Glutamatergic neuron (in vitro differentiated cells): ENCODE results near the gene ZSWIM4. TPM values are rescaled to one million over a fixed set of nuclear protein-coding genes. Genes with fewer than 3 reads are reported as not detected.

Source experiments
- DNase-seq: peaks from one replicate; pipeline ENCODE4 v3.0.0; 2022
- H3K27ac Mint-ChIP-seq: one replicate; pipeline ENCODE4 v1.8.0; 2020; ENCODE audit warnings: mild to moderate bottlenecking, mixed read lengths, inconsistent platforms; ENCODE audit not compliant: unreplicated experiment
- H3K27me3 Mint-ChIP-seq: one replicate; pipeline ENCODE4 v1.8.0; 2020; ENCODE audit warnings: mild to moderate bottlenecking, moderate library complexity, mixed read lengths, inconsistent platforms; ENCODE audit not compliant: unreplicated experiment
- H3K36me3 Mint-ChIP-seq: one replicate; pipeline ENCODE4 v1.8.0; 2020; ENCODE audit warnings: mild to moderate bottlenecking, mixed read lengths, inconsistent platforms; ENCODE audit not compliant: unreplicated experiment
- H3K4me1 Mint-ChIP-seq: one replicate; pipeline ENCODE4 v1.8.0; 2020; ENCODE audit warnings: mild to moderate bottlenecking, low read depth, mixed read lengths, inconsistent platforms; ENCODE audit not compliant: unreplicated experiment
- H3K4me3 Mint-ChIP-seq: one replicate; pipeline ENCODE4 v1.8.0; 2020; ENCODE audit warnings: mild to moderate bottlenecking, mixed read lengths, inconsistent platforms; ENCODE audit not compliant: unreplicated experiment
- H3K9me3 Mint-ChIP-seq: one replicate; pipeline ENCODE4 v1.8.0; 2020; ENCODE audit warnings: mild to moderate bottlenecking, moderate library complexity, mixed read lengths, inconsistent platforms; ENCODE audit not compliant: unreplicated experiment
- CTCF ChIP-seq: fragments of 200-600 bp; sonication (generic); IDR thresholded peaks from one replicate; pipeline ENCODE4 v1.5.0; 2021; ENCODE audit not compliant: partially characterized antibody, unreplicated experiment
- total RNA-seq: library from RNA; stranded (reverse); fragmentation: NEBNext Ultra II Directional; extraction: Animal tissue kit (Norgen Biotek cat#: 25700); gene quantifications from one replicate; pipeline ENCODE4 v1.2.1, GENCODE V29; 2021; ENCODE audit not compliant: unreplicated experiment

Gene ZSWIM4
- total RNA-seq, 1 donor from 2014 or later, result 46.0 TPM

- H3K27me3 Mint-ChIP-seq, result peaks cover 4% of the 10 kb centered on the region
- no peak for TF ChIP-seq CTCF
- H3K27ac Mint-ChIP-seq, result no peak overlapping the region
- peak overlapping the region; percentile 74 for H3K4me3 Mint-ChIP-seq
- peaks cover 3% of the 10 kb centered on the region for H3K9me3 Mint-ChIP-seq
- H3K4me1 Mint-ChIP-seq, result peaks cover 1% of the 10 kb centered on the region
- no peak for DNase-seq
- H3K36me3 Mint-ChIP-seq, result no peaks in the 10 kb centered on the region
These were observed 46.7 kb downstream of the ZSWIM4 start for GRCh38 chr19:13841962-13842290.

- H3K27ac Mint-ChIP-seq, result no peak overlapping the region
These were observed 47.3 kb downstream of the ZSWIM4 start for GRCh38 chr19:13842291-13843103.

GRCh38 chr19:13843104-13843921 is 48.1 kb downstream of the ZSWIM4 start:
- no peak overlapping the region for H3K27ac Mint-ChIP-seq
- no peaks in the 10 kb centered on the region for H3K36me3 Mint-ChIP-seq
- no peak for TF ChIP-seq CTCF
- H3K9me3 Mint-ChIP-seq, result peaks cover 3% of the 10 kb centered on the region
- no peak for DNase-seq
- peaks cover 4% of the 10 kb centered on the region for H3K27me3 Mint-ChIP-seq
- peak overlapping the region; percentile 82 for H3K4me3 Mint-ChIP-seq
- H3K4me1 Mint-ChIP-seq, result peaks cover 1% of the 10 kb centered on the region

More at GRCh38 chr19:13842291-13843103, 47.3 kb downstream of the ZSWIM4 start:
- TF ChIP-seq CTCF, result no peak
- DNase-seq, result no peak
- H3K36me3 Mint-ChIP-seq, result no peaks in the 10 kb centered on the region
- H3K4me3 Mint-ChIP-seq, result peak overlapping the region; percentile 82
- peaks cover 1% of the 10 kb centered on the region for H3K4me1 Mint-ChIP-seq
- H3K27me3 Mint-ChIP-seq, result peaks cover 4% of the 10 kb centered on the region
- peaks cover 3% of the 10 kb centered on the region for H3K9me3 Mint-ChIP-seq

- no peak for TF ChIP-seq CTCF
- H3K4me1 Mint-ChIP-seq, result peaks cover 5% of the 10 kb centered on the region
- H3K9me3 Mint-ChIP-seq, result peaks cover 3% of the 10 kb centered on the region
- no peak for DNase-seq
- peaks cover 4% of the 10 kb centered on the region for H3K27me3 Mint-ChIP-seq
- H3K36me3 Mint-ChIP-seq, result no peaks in the 10 kb centered on the region
- no peak overlapping the region for H3K4me3 Mint-ChIP-seq
- no peak overlapping the region for H3K27ac Mint-ChIP-seq
These were observed 48.9 kb downstream of the ZSWIM4 start for GRCh38 chr19:13844130-13844631.
